GM19193 (cell line): ENCODE measurements around the gene TIMP3.

Source experiments
- POLR2A ChIP-seq: IDR thresholded peaks from 4 replicates; pipeline ENCODE4 v1.6.1; 2011; ENCODE audit not compliant: insufficient read depth, insufficient read length; ENCODE audit errors: extremely low read depth

The TIMP3 gene

GRCh38 chr22:32800158-32800882 is 1.2 kb upstream of the TIMP3 start:
- TF ChIP-seq POLR2A, result no peak

GRCh38 chr22:32800994-32801536 is 440 bp upstream of the TIMP3 start:
- no peak for TF ChIP-seq POLR2A

DNA sequence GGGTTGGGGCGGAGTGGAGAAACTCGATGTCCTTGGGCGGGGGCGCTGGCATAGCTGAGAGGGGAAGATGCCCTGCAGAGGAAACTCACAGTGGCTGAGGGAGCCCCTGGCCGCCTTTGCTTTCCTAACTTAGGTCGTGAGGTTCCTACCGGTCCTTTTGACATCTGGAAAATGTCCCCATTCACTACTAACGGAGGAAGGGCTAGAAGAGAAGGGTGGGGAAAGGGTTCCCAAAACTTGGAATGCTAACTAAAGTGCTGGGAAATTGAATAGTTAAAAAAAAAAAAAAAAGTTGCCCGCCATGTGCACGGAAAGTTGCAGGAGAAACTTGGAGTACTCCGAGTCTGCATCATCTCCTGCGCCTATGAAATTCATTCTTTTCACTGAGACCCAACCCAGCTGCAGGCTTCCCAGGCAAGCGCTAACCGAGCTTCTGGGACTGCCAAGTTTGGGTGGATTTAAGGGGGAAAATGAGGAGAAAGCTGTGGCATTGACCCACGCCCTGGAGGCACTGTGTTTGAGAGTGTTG is 796 bp downstream of the TIMP3 start:
- TF ChIP-seq POLR2A, result no peak

- TF ChIP-seq POLR2A, result no peak
Observed at GRCh38 chr22:32803020-32803737, 1.7 kb downstream of the TIMP3 start.

DNA sequence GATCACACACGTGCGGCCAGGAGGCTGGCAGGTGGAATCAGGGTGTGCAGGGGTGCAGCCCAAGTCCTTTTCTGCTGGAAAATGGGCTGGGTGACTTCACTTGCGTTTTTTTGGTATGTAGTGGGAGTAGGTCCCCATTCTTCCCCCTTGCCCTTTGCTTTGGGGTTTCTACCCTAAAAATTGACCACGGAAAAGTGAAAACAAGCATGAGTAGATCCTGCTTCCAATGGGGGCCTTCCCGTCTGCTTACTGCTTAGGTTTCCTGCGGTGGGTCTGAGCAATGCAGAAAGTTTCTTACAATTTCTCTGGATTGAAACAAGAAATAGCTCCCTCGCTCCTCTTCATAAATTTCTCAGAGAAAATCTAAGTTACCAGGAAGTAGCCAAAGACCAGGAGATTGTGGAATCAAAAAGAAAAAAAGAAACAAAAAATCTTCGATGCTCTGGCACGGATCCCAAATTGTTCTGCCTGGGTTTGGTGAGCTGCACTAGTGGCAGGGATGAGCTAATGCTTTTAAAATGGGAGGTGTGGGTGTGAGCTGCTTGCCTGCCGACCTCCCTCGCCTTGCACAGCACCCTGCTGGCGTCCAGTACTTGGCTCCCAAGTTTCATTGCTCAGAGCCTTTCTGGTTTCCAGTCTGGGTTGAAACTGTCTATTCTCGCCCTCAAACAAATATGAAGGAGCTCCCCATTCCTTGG is 2.4 kb downstream of the TIMP3 start:
- no peak for TF ChIP-seq POLR2A

- TF ChIP-seq POLR2A, result no peak
Observed at GRCh38 chr22:32804531-32805360, 3.2 kb downstream of the TIMP3 start.

- TF ChIP-seq POLR2A, result no peak
Observed at GRCh38 chr22:32805361-32805881, 3.9 kb downstream of the TIMP3 start.

- TF ChIP-seq POLR2A, result no peak
Observed at GRCh38 chr22:32806296-32806695, 4.8 kb downstream of the TIMP3 start.

DNA sequence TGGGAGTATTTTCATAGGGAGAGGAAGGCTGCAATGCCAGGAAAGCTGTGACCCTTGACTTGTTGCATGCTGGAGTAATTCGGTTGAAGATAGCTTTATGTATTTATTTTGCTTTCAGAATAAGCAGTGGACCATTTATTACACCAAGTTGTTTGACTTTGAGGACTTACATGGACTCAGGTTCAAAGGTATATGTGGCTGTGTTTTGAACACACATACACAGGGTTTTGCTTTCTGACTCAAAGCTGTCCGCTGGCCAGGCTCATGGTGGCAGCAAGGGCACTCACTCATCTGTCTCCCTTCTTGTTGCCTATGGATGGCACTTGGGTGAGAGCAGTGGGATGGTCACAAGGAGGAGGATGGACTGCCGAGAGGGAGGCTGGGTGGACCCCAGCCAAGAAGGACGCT is 6.5 kb downstream of the TIMP3 start:
- no peak for TF ChIP-seq POLR2A

DNA sequence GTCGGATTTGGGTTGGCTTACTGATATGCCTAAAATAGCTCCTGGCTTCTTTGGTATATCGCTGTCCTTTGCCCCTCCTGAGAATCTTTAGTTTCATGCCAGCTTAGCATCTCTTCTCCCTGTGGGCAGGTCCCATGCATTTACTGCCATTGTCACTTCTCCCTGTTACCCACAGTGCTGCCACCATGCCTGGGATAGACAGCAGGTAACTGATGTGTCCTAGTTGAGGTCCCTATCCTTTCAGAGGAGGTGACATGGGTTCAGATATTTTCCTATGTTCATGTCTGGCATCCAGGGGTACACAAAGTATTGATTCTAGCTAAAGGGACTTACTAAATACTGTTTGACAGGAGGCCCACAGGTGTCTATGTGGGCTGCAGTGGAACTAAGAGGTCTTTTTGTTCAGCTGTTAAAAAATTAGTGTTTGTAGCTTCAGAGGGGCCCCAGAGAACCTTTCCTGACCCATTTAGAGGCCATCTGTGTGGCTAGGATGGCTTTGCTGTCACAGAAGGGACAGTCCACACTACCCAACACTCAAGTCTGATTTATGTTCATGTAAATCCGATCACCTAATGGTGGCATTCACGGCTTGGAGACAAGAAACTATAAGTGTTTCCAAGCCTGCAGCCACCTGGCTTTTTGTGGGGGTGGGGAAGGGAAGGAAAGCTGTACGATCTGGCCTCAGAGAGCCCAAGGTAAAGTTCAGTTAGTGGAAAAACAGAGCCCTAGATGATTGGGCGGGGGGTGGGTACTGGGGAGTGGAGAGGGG is 8.5 kb downstream of the TIMP3 start:
- no peak for TF ChIP-seq POLR2A

DNA sequence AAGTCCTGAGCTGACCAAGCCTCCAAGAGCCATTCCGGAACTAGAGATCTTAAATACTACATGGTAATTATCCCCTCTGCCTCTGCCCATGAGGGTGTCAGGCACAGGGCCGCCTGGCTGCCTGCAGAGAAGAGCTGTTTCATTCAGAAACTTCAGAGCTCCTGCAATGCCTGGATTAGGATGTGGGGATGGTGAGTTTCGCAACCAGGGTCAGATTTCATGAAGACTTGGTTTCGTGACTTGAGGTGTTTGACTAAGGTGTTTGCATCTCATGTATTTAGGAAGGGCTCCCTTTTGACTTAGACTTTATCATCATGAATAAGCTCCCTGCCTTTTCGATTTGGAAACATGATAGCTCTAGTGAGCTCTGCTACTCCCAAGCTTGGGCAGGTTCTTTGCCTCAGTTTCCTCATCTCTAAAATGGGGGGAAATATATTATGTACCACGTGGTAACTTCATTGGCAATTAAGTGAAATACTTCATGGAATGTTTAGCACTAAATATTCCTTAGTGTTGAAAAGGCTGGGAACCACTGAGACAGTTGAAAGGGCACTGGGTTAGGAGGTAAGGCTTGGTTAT is 9.1 kb downstream of the TIMP3 start:
- no peak for TF ChIP-seq POLR2A

GRCh38 chr22:32811788-32812545 is 10.5 kb downstream of the TIMP3 start:
- TF ChIP-seq POLR2A, result no peak
